ENCODE data around the gene NCOA3. TPM values are rescaled to one million over a fixed set of nuclear protein-coding genes. Genes with fewer than 3 reads are reported as not detected.

NCOA3 gene
- total and polyA plus RNA-seq, 2 experiments from 2014 or later, result 6.7 to 25.8 TPM

DNA sequence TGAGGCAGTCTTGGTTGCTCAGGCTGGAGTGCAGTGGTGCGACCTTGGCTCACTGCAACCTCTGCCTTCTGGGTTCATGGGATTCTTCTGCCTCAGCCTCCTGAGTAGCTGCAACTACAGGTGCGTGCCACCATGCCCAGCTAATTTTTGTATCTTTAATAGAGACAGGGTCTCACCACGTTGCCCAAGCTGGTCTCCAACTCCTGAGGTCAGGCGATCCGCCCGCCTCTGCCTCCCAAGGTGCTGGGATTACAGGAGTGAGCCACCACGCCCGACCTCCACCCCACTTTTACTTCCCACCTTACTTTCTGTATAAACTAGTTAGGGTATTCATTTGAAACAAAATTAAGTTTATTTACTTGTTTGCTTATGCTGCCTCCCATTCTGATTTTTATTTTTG, 86.5 kb downstream of the NCOA3 start (continued):
- TF ChIP-seq NANOG (IDR thresholded peaks at IDR 0.05; ENCODE audit: borderline replicate concordance) (no peak), ZNF114 (CRISPR knock-in tag; IDR thresholded peaks at IDR 0.05) (no peak), JUNB (IDR thresholded peaks at IDR 0.05; ENCODE audit: unreplicated experiment) (no peak)
- TF ChIP-seq, protein P1, sequence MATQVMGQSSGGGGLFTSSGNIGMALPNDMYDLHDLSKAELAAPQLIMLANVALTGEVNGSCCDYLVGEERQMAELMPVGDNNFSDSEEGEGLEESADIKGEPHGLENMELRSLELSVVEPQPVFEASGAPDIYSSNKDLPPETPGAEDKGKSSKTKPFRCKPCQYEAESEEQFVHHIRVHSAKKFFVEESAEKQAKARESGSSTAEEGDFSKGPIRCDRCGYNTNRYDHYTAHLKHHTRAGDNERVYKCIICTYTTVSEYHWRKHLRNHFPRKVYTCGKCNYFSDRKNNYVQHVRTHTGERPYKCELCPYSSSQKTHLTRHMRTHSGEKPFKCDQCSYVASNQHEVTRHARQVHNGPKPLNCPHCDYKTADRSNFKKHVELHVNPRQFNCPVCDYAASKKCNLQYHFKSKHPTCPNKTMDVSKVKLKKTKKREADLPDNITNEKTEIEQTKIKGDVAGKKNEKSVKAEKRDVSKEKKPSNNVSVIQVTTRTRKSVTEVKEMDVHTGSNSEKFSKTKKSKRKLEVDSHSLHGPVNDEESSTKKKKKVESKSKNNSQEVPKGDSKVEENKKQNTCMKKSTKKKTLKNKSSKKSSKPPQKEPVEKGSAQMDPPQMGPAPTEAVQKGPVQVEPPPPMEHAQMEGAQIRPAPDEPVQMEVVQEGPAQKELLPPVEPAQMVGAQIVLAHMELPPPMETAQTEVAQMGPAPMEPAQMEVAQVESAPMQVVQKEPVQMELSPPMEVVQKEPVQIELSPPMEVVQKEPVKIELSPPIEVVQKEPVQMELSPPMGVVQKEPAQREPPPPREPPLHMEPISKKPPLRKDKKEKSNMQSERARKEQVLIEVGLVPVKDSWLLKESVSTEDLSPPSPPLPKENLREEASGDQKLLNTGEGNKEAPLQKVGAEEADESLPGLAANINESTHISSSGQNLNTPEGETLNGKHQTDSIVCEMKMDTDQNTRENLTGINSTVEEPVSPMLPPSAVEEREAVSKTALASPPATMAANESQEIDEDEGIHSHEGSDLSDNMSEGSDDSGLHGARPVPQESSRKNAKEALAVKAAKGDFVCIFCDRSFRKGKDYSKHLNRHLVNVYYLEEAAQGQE (IDR thresholded peaks at IDR 0.05; ENCODE audit: unreplicated experiment), result no peak

DNA sequence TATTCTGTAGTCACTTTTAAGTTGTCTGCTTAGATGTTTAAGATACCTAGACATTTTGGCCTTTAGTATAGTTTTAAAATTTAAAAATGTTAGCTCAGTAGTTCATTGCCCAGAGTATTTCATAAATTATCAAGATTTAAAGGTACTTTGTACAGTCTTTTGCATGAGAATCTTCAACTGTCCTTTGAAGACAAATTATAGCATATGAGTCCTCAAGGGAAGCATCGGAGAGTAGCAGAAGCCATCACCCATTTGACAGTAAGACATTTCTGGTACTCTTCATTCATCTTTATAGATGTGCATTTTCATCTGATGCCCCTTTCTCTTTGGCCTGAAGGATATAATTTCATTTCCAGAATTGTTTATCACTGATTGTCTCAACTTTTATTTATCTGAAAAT, 89.5 kb downstream of the NCOA3 start:
- Histone ChIP-seq H3K4me3 (no peak overlapping the region), H4K20me1 (replicated peaks; ENCODE audit: insufficient read depth) (no peaks in the 10 kb centered on the region), H3K9me2 (ENCODE audit: insufficient read depth) (no peaks in the 10 kb centered on the region), H3K27ac (ENCODE audit: low read depth) (no peak overlapping the region), H2AFZ (no peak overlapping the region), H3K27me3 (ENCODE audit: insufficient read depth) (no peaks in the 10 kb centered on the region), H3K4me1 (ENCODE audit: insufficient read depth) (peaks cover 18% of the 10 kb centered on the region), H3F3A (replicated peaks; ENCODE audit: low read depth) (no peaks in the 10 kb centered on the region), H3K4me2 (no peak overlapping the region), H3K36me3 (ENCODE audit: insufficient read depth) (no peaks in the 10 kb centered on the region), H3K79me2 (replicated peaks; ENCODE audit: insufficient read depth) (peaks cover 45% of the 10 kb centered on the region)
- Mint-ChIP-seq H3K36me3 (ENCODE audit: low read depth) (peaks cover 3% of the 10 kb centered on the region; the same call in 1 of the 3 replicates), H3K4me3 (no peak overlapping the region), H3K4me1 (peaks cover 26% of the 10 kb centered on the region), H3K9me3 (no peaks in the 10 kb centered on the region; the same call in 2 of the 3 replicates), H3K27me3 (ENCODE audit: insufficient read depth, low read depth, poor library complexity) (peaks cover 11% of the 10 kb centered on the region), H3K27ac (no peak overlapping the region)
- no peak for ATAC-seq
- TF ChIP-seq ZNF331 (CRISPR knock-in tag; IDR thresholded peaks at IDR 0.05; ENCODE audit: low read depth) (no peak), STAT1 (IDR thresholded peaks at IDR 0.05; ENCODE audit: unreplicated experiment) (no peak), NANOG (IDR thresholded peaks at IDR 0.05; ENCODE audit: borderline replicate concordance) (no peak), ZNF462 (CRISPR knock-in tag; IDR thresholded peaks at IDR 0.05) (no peak), EZH2phosphoT487 (IDR thresholded peaks at IDR 0.05; ENCODE audit: unreplicated experiment) (no peak), JUNB (IDR thresholded peaks at IDR 0.05; ENCODE audit: unreplicated experiment) (no peak), POLR2AphosphoS5 (IDR thresholded peaks at IDR 0.05; ENCODE audit: low read depth) (no peak), EZH2 (IDR thresholded peaks at IDR 0.05; ENCODE audit: low read depth, unreplicated experiment) (no peak), ZNF114 (CRISPR knock-in tag; IDR thresholded peaks at IDR 0.05) (no peak)
- TF ChIP-seq, protein P2, sequence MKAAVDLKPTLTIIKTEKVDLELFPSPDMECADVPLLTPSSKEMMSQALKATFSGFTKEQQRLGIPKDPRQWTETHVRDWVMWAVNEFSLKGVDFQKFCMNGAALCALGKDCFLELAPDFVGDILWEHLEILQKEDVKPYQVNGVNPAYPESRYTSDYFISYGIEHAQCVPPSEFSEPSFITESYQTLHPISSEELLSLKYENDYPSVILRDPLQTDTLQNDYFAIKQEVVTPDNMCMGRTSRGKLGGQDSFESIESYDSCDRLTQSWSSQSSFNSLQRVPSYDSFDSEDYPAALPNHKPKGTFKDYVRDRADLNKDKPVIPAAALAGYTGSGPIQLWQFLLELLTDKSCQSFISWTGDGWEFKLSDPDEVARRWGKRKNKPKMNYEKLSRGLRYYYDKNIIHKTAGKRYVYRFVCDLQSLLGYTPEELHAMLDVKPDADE (IDR thresholded peaks at IDR 0.05), result no peak
- TF ChIP-seq, protein P3, sequence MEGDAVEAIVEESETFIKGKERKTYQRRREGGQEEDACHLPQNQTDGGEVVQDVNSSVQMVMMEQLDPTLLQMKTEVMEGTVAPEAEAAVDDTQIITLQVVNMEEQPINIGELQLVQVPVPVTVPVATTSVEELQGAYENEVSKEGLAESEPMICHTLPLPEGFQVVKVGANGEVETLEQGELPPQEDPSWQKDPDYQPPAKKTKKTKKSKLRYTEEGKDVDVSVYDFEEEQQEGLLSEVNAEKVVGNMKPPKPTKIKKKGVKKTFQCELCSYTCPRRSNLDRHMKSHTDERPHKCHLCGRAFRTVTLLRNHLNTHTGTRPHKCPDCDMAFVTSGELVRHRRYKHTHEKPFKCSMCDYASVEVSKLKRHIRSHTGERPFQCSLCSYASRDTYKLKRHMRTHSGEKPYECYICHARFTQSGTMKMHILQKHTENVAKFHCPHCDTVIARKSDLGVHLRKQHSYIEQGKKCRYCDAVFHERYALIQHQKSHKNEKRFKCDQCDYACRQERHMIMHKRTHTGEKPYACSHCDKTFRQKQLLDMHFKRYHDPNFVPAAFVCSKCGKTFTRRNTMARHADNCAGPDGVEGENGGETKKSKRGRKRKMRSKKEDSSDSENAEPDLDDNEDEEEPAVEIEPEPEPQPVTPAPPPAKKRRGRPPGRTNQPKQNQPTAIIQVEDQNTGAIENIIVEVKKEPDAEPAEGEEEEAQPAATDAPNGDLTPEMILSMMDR (conservative IDR thresholded peaks at IDR 0.05; ENCODE audit: low read depth in 2 of 2), result no peak
- DNase-seq (ENCODE audit: low spot score), result no peak

Data from GM23338 (cell line).